Stimulated activated CD4-positive, alpha-beta T cell treated with anti-CD3 and anti-CD28 coated beads, TNF-alpha, amount 100 ng/mL, for 1 hour (primary cell): ENCODE measurements around the gene TRAPPC3.

Experiments used
- DNase-seq, 3 donors: peaks; one replicate each; pipeline ENCODE4 v3.0.0-alpha.2; 2020; ENCODE audit warnings: low read depth in 3 of 3, low spot score in 1 of 3

TRAPPC3 gene

DNA sequence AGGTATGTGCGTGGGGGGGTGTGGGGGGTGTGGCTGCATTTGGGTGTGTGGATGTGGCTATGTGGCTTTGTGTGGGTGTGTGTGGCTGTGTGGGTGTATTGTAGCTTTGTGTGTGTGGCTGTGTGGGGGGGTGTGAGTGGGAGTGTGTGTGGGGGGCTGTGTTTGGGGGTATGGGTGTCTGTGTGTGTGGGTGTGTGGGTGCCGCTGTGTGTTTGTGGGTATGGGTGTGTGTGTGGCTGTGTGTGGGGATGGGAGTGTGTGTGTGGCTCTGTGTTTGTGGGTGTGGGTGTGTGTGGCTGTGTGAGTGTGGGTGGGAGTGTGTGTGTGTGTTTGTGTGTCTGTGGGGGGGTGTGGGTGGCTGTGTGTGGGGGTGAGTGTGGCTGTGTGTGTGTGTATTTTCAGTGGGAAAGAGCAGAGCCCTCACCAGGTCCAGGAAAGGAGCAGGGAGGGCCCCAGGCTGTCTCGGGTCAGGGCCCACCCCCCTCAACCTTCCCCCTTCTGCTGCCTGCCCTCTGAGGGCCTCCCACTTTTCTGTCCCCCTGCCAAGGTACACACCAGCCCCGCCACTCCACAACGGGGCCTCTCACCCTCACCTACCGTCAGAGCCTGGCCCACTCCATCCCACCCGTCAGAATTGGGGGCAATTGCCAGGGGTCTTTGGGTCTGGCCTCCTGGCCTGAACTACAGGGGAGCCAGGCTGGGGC, 22.3 kb downstream of the TRAPPC3 start:
- no peak for DNase-seq

DNA sequence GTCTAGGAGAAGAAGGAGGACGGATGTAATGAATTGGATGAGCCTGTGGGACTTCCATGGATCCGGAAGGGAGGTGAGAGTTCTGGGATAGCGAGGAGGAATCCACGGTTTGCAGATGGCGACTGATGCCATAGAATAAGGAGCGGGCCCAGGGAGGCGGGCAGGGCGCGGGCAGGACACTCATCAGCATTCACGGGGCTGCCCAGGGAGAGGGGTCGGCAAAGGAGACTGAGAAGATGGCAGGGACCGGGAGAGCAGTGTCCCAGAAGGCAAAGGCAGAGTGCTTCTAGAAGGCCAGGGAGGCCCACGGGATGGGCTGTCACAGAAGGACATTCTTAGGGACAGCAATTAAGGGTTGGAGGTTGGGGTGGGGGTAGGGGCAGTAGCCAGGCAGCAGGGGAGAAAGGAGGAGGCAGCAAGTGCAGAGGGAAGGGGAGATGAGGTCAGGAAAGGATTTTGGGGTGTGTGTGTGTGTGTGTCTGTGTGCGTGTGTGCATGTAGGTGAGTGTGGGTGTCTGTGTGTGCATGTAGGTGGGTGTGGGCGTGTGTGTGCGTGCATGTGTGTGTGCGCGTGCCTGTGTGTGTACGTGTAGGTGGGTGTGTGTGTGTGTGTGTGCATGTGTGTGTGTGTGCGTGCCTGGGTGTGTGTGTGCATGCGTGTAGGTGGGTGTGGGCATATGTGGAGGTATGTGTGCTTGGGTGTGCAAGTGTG, 23.1 kb downstream of the TRAPPC3 start:
- DNase-seq, result no peak

DNA sequence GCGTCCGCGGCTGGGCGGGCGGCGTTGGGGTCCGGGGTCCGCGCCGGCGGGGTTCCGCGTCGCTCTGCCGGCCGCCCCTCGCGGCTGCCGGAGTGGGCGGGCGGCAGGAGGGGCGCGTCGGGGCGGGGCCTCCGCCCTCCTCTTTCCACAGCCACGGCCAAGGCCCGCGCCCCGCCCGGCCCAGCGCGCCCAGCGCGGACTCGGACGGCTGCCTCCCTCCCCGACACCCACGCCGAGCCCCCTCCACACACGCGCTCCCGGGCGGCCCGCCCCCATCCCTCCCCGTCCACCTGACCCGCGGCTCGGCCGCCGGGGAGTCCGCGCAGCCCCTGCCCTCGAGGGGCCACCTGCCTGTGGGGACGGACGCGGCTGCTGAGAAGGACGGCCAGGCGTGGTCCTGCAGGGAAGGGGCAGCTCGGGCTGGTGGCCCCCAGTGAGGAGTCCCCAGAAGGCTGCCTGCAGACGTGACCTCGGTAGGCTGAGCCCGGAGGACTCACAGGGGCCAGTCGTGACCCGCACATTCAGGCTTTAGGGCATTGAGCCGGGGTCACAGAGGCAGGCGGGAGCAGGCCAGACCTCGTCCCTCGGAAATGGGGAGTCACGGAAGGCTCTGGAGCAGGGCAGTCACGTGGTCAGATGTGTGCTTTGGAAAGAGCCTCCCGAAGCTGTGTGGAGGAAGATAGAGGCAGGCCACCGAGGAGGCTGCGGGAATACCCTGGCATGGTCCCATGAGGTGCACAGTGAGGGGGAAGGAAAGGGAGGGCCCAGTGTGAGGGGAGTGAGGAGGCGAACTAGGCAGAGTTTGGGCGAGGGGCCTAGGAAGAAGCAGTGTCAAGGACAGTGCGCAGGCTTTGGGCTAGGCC, 23.9 kb downstream of the TRAPPC3 start, which contains the start of gene COL8A2:
Gene COL8A2, minus strand, starts transcription at position 94 of the 863 bp plus-strand sequence. CDS start 24,980 bp downstream, outside the sequence.
- DNase-seq, result no peak

DNA sequence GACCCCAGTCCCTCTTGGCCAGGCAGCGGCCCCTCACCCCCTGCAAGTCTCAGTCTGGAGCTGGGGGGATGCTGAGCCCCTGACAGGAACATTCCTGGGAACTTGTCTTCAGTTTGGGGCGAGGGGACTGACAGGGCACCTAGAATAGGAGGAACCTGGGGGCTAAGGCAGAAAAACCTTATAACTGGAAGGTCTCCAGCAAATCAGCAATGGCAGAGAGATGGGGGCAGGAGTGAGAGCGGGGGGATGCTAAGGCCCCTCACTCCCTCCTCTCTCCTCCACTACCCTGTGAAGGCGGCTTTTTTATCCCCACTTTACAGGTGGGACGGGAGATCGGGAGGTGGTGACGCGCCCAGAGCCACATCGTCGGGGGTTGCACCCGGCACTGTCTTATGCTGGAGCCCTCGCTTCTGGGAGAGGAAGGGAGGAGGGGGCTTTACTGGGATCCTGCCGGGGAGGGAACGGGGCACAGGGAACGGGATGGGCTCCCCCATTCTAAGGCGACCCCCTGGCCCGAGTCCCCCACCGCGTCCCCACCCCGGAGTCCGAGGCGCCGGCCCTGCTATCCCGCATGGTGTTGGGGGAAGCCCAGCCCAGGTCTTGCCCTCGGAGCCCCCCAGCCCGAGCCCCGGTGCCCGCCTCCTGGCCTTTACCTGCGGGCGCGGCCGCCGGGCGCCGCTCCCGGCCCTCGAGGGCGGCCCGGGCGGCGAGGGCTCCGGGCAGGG, 24.7 kb downstream of the TRAPPC3 start:
- no peak for DNase-seq

DNA sequence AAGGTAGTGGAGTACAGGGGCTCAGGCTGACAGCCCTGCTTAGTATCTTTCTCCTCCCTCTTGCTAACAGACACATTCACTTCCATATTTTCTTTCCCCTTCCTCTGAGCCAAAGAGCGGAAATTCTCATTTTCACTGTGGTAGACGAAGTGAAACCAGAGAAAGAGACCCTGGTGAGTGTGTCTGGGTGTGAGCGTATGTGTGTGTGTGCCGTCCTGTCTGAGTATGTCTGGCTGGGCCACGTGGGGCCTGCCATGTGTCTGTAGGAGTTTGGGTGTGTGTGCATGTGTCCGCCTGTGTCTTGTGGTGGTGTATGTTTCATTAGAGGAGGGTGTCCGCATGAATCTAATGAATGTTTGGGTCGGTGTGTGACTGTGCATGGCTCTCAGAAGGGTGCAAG, 25.9 kb downstream of the TRAPPC3 start:
- no peak for DNase-seq

DNA sequence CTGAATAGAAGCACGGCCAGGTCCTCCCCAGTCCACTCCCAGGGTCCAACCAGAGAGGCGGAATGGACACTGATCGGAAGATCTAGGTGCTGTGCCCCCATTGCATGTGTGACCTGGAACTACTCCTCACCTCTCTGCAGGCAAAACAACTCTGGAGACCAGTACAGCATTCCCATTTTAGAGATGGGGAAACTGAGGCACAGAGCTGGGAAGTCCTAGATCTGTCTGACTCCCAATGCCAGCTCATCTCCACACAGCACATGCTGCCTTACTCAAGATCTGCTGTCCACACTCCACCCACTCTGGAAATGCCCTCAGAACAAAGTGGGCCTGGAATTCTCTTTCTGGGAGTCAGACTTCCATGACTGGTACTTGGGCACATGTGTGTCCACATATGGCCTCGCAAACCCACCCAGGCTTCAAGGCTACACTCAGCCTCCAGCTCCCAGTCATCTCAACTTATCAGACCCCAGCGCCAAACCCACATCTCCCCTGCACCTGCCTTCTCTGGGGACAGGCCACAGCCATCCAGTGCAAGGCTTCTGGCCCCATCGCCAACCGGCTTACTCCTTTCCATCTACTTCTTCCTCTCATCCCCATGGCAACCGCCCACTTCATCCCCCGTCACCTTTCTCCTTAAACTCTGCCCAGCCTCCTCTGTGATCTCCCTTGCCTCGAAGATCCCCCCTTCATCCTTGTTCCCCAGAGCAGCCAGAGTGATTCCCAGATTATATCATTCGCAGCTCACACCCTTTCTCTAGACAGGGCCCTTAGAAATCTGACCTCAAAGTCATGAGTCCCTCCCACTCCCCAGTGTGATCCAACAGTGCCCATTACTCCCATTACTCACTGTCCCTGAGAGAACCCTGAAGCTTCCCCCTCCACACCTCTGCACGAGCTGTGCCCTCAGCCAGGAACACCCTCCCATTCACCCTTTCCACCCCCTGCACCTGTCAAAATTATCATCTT, 26.9 kb downstream of the TRAPPC3 start:
- no peak for DNase-seq

DNA sequence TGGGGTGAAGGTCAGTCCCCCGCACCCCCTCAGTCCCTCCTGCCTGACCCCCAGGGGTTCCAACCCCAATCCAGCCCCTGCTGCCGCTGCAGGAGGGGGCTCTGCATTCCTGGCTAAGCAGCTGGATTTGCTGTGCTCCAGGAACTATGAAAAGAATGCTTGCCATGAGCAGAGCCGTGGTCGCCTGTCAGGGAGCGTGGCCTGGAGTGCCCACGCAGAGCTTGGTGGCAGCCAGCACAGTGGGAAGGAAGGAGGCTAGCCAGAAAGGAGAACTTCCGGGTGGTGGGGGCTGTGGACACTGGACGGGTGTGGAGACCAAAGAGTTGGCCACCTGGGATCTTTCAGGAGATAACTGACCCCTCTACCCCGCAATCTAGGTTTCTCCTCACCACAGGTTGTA, 29.8 kb downstream of the TRAPPC3 start:
- DNase-seq, result no peak

DNA sequence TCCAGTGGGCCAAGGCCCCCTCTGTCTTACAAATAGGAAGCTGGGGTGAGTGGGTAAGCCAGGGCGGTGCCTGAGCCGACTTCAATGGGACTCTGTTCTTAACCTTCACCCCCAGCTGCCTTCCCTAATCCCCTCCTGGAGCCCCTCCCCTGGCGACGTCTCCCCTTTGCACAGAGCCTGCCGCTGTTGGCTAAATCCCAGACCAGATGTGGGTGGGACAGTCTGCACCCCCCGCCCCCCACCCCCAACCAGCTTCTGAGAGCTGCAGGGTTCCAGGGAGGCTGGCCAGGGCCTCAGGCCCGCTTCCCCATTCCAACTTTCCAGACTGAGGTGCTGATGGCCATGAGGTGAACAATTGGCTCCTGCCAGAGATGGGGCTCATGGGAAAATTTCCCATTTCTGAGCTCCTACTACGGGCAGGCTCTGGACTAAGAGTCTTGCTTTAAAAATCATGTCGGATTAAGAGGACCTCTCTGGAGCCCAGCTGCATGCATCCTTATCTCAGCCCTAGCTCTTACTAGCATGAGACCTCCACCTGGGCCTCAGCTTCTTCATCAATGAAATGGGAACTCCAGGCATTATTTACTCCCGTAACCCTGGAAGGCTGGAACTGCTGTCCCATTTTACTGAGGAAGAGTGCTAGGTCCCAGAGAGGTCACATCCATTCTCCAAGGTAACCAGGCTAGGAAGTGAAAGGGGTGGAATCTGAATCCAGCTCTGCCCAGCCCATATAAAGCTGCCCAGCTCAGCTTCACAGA, 30.7 kb downstream of the TRAPPC3 start:
- no peak for DNase-seq

DNA sequence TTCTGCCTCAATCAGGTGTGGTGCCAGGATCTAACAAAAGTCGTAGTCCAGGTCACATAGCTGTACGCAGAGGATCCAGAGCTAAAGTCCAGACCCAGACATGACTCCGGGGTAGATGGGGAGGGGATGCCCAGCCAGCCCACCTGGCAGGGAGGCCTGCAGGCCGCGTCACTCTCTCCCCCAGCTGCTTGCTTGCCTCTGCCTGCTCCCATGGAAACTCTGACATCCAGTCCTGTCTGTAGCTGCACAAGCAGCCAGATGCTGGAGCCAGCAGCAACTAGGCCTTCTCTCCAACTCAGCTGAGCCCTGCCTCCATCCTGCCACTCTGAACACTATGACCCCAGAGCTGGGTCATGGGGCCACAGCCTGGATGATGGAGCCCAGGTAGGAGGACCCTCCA, 32.4 kb downstream of the TRAPPC3 start:
- no peak for DNase-seq

DNA sequence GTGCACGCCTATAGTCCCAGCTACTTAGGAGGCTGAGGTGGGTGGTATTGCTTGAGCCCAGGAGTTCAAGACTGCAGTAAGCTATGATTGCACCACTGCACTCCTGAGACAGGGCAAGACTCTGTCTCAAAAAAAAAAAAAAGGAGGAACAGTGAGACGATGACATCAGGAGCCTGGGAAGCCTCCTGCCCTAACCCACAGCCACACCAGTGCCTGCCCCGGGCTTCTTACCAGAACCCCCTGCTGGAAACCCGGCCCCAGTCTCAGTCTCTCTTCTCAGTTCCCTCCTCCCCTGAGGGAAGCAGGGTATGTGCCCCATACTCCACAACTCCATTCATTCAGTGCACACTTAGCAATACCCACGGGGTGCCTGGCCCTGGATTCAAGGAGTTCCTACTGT, 33.4 kb downstream of the TRAPPC3 start:
- no peak for DNase-seq

DNA sequence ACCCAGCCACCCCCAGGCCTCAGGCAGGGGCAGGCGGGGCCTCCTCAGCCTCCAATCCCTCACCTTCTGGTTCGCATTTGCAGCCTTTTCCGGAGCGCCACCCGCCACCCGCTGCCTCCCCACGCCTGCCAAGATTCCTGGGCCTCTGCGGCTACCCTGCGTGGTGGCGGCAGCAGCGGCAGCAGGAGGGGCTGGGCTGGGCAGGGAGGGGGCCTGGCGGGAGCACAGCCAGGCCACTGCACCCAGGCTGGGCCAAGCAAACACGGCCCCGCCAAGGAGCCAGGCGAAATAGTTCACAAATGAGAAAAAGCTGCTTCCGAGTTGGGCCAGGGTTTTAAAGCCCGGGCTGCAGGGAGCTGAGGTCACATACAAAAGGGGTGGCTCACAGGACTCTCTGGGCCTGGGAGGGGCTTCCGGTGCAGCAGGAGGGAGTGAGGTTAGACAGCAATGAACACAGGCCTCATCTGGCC, 34.1 kb downstream of the TRAPPC3 start:
- DNase-seq, result no peak

DNA sequence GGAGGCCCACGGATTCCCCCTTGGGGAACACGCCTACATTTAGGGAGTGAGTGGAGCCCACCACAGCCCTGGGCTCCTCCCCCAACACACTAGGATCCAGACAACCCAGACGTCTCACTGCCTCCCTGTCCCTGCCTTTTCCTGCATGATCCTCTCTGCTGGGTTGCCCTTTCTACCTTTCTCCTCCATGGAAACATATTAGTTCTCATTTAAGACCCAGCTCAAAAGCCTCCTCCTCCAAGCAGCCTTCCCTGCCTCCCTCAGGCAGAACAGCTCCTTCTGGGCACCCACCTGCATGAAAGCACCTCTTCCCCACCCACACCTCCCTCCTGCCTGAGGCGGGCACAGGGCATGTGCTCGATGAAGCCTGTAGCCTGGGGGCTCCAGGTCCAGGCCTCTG, 34.9 kb downstream of the TRAPPC3 start:
- no peak for DNase-seq

DNA sequence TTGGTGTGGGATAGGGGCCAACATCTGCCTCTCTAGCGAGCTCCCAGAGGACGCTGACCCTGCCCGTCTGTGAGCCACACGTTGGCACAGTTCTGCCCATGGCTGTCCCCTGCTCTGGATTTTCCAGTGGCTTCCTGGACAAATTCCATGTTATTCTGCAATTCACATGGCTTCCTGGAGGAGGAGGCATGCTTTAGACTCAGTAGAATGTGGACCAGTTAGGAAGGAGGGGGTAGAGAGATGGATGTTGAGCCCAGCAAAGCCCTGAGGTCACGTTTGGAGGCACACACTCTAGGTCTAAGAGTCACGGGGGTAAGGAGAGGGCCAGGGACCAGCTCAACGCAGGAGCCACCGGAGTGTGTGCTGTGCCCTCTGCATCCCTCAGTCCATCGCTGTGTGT, 36.5 kb downstream of the TRAPPC3 start:
- DNase-seq, result no peak

DNA sequence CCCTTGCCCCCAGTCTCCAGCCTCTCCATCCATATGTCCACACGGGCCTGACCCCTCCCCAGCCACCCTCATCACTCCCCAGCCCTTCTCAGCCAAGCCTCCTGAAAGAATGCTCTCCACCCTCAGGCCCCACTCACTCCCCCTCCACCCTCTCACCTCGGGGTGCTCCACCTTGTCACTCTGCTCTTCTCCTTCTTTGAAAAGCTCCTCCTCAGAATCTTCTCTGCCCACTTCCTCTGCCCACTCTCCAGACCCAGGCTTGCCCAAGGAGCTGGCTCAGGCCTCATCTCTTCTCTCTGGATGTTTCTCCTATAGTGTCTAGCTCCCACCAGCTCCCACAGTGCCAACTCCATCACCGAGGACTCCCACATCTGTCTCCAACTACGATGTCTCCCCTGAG, 38.1 kb downstream of the TRAPPC3 start:
- DNase-seq, result no peak

DNA sequence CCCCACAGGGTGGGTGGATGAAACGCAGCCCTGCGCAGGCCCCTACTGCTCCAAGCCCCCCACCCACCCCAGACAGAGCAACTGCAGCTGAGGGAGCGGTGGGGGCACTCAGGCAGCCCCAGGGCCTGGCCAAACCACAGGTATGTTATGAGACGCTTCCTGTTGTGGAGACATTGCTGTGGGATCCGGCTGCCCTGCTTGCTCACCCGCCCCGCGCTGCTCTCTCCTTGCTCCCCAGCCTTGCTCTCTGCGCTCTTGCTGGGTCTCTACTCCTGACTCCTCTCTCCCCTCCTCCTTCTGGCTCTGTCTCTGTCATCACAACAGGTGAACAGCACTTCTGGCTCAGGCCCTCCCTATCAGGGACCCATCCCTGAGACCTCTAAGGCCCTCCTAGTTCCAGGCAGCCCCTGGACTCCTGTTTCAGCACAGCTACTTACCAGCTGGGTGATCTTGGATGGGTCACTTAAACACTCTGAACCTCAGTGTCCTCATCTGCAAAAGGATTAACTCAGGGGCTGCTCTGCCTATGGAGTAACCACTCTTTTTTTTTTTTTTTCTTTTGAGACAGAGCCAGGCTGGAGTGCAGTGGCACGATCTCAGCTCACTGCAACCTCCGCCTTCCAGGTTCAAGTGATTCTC, 40.1 kb downstream of the TRAPPC3 start:
- DNase-seq, result no peak

DNA sequence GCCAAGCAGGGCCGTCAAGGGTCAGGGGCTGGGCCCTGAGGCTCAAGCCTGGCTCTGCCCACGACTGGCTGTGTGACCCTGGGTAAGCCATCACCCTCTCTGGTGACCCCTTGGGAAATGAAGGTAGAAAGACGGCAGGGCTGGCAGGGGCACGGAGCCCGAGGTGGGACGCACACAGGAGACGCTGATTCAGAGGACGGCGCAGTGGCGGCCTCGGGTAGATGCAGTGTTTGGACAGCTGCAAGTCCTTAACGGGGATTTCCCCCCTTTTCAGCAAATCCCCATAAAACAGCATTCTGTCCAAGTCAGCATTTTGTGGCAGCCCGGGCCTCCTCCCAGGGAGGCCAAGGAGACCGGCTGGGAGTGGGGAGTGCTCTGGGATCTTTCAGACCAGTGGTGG, 41.0 kb downstream of the TRAPPC3 start:
- no peak for DNase-seq

DNA sequence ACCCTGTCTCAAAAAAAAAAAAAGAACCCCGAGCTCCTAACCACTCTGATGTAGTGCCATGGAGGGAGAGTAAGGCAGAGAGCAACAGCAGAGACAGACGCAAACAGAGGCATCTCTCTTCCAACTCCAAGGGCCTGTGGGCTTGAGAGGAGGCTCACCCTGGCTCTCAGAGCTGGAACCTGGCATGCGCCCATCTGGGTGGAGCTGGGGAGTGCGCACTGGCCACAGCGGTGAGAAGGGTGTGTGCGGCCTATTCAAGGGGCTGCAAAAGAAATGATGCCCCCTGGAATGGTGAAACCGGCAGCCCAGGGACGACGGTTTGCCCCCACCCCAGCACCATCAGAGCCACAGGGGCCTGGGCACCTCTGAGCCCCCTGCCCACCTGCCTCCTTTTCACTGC, 41.9 kb downstream of the TRAPPC3 start:
- DNase-seq, result no peak

DNA sequence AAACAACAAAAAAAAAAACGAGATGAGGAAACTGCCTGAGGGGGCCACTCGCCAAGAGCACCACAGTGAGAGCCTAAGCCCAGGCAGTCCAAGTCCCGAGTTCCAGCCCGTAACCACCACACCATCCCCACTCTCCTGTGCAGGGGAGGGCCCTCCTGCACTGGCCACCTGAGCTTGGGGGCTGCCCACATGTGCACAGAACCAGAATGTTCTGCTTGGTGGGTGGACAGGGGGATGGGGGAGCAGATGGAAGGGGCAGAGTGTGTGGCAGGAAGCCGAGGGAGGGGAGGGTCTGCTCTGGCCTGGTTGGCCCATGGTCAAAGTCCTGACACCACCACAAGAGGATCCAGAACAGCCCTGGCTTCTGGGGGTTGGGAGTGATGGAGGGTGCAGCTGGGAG, 43.0 kb downstream of the TRAPPC3 start:
- no peak for DNase-seq

DNA sequence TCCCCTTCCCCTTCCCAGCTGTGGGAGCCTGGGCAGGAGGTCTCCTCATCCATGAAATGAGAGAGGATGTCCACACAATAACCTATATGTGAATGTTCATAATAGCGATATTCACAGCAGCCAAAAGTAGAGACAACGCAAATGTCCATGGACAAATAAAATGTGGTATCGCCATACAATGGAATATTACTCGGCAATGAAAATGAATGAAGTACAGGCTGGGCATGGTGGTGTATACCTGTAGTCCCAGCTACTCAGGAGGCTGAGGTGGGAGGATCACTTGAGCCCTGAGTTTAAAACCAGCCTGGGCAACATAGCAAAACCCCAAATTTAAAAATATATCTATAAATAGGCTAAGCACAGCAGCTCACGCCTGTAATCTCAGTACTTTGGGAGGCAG, 47.7 kb downstream of the TRAPPC3 start:
- DNase-seq, result no peak
